Activated T-helper 17 cell treated with anti-CD3 and anti-CD28 coated beads, Interleukin-2, amount 50 U/mL, for 72 hours (primary cell): ENCODE results near the gene TAS2R16. TPM values are rescaled to one million over a fixed set of nuclear protein-coding genes. Genes with fewer than 3 reads are reported as not detected.
"Not testable (repeated sequence)": the region's sequence is repeated elsewhere in the genome, so short reads cannot be mapped to it uniquely, and the experiment has no call there.

ENCODE experiments used
- ATAC-seq: fragments of 150-1000 bp; cut with Tn5 transposase; replicated peaks from 2 replicates; pipeline ENCODE4 v1.10.0; 2021; ENCODE audit warnings: mild to moderate bottlenecking, moderate library complexity
- H3K27ac Mint-ChIP-seq: one replicate; pipeline ENCODE4 v1.8.0; 2022; ENCODE audit warnings: mixed read lengths
- H3K27me3 Mint-ChIP-seq: one replicate; pipeline ENCODE4 v1.8.0; 2022; ENCODE audit warnings: mixed read lengths
- H3K36me3 Mint-ChIP-seq: one replicate; pipeline ENCODE4 v1.8.0; 2022; ENCODE audit warnings: low read depth, mild to moderate bottlenecking, mixed read lengths
- H3K4me1 Mint-ChIP-seq: one replicate; pipeline ENCODE4 v1.8.0; 2022; ENCODE audit warnings: mixed read lengths
- H3K4me3 Mint-ChIP-seq: one replicate; pipeline ENCODE4 v1.8.0; 2022; ENCODE audit warnings: mild to moderate bottlenecking, mixed read lengths
- H3K9me3 Mint-ChIP-seq: one replicate; pipeline ENCODE4 v1.8.0; 2022; ENCODE audit warnings: mixed read lengths
- total RNA-seq, 2 donors: library from RNA; stranded (reverse); gene quantifications; one replicate each; pipeline ENCODE4 v1.2.3, GENCODE V29; 2022

The TAS2R16 gene
- total RNA-seq, 2 donors from 2014 or later: not detected

GRCh38 chr7:122989577-122989976 is 5.9 kb downstream of the TAS2R16 start:
- H3K27ac Mint-ChIP-seq: no peak overlapping the region
- H3K4me3 Mint-ChIP-seq: no peak overlapping the region
- no peaks in the 10 kb centered on the region for H3K36me3 Mint-ChIP-seq
- H3K9me3 Mint-ChIP-seq: peaks cover 18% of the 10 kb centered on the region
- no peak for ATAC-seq
- H3K27me3 Mint-ChIP-seq: no peaks in the 10 kb centered on the region
- no peaks in the 10 kb centered on the region for H3K4me1 Mint-ChIP-seq

- no peak for ATAC-seq
- Mint-ChIP-seq H3K27ac (no peak overlapping the region), H3K9me3 (peaks cover 13% of the 10 kb centered on the region), H3K4me3 (no peak overlapping the region), H3K27me3 (no peaks in the 10 kb centered on the region), H3K36me3 (no peaks in the 10 kb centered on the region), H3K4me1 (no peaks in the 10 kb centered on the region)
Measured at GRCh38 chr7:122989041-122989440, 6.5 kb downstream of the TAS2R16 start.

- no peak for ATAC-seq
- Mint-ChIP-seq H3K36me3 (no peaks in the 10 kb centered on the region), H3K9me3 (peaks cover 6% of the 10 kb centered on the region), H3K4me3 (no peak overlapping the region), H3K4me1 (no peaks in the 10 kb centered on the region), H3K27me3 (no peaks in the 10 kb centered on the region), H3K27ac (no peak overlapping the region)
Measured at GRCh38 chr7:122988333-122988732, 7.2 kb downstream of the TAS2R16 start.

- H3K27me3 Mint-ChIP-seq: no peaks in the 10 kb centered on the region
- peaks cover 5% of the 10 kb centered on the region for H3K9me3 Mint-ChIP-seq
- H3K4me1 Mint-ChIP-seq: no peaks in the 10 kb centered on the region
- no peak for ATAC-seq
- H3K27ac Mint-ChIP-seq: no peak overlapping the region
- no peak overlapping the region for H3K4me3 Mint-ChIP-seq
- no peaks in the 10 kb centered on the region for H3K36me3 Mint-ChIP-seq
Measured at GRCh38 chr7:122987463-122987862, 8.0 kb downstream of the TAS2R16 start.

GRCh38 chr7:122984021-122984420 is 11.5 kb downstream of the TAS2R16 start:
- H3K9me3 Mint-ChIP-seq: no peaks in the 10 kb centered on the region
- H3K27me3 Mint-ChIP-seq: no peaks in the 10 kb centered on the region
- no peak overlapping the region for H3K27ac Mint-ChIP-seq
- no peak for ATAC-seq
- no peaks in the 10 kb centered on the region for H3K4me1 Mint-ChIP-seq
- no peaks in the 10 kb centered on the region for H3K36me3 Mint-ChIP-seq
- no peak overlapping the region for H3K4me3 Mint-ChIP-seq

- no peak for ATAC-seq
- Mint-ChIP-seq H3K27me3 (no peaks in the 10 kb centered on the region), H3K4me1 (no peaks in the 10 kb centered on the region), H3K4me3 (no peak overlapping the region), H3K36me3 (no peaks in the 10 kb centered on the region), H3K27ac (no peak overlapping the region), H3K9me3 (peaks cover 4% of the 10 kb centered on the region)
Measured at GRCh38 chr7:122983261-122983660, 12.2 kb downstream of the TAS2R16 start.

- Mint-ChIP-seq H3K36me3 (no peaks in the 10 kb centered on the region), H3K9me3 (peaks cover 11% of the 10 kb centered on the region), H3K27me3 (no peaks in the 10 kb centered on the region), H3K4me3 (no peak overlapping the region), H3K4me1 (no peaks in the 10 kb centered on the region), H3K27ac (no peak overlapping the region)
- no peak for ATAC-seq
Measured at GRCh38 chr7:122975341-122975740, 20.2 kb downstream of the TAS2R16 start.

- H3K4me1 Mint-ChIP-seq: no peaks in the 10 kb centered on the region
Measured at GRCh38 chr7:122974229-122974628, 21.3 kb downstream of the TAS2R16 start.

GRCh38 chr7:122972056-122972455 is 23.4 kb downstream of the TAS2R16 start:
- no peaks in the 10 kb centered on the region for H3K4me1 Mint-ChIP-seq
- H3K4me3 Mint-ChIP-seq: no peak overlapping the region
- H3K27ac Mint-ChIP-seq: no peak overlapping the region
- no peak for ATAC-seq
- no peaks in the 10 kb centered on the region for H3K27me3 Mint-ChIP-seq
- peaks cover 6% of the 10 kb centered on the region for H3K9me3 Mint-ChIP-seq
- H3K36me3 Mint-ChIP-seq: no peaks in the 10 kb centered on the region

More at GRCh38 chr7:122974229-122974628, 21.3 kb downstream of the TAS2R16 start:
- Mint-ChIP-seq H3K27ac (no peak overlapping the region), H3K36me3 (no peaks in the 10 kb centered on the region), H3K4me3 (no peak overlapping the region), H3K9me3 (peaks cover 11% of the 10 kb centered on the region), H3K27me3 (no peaks in the 10 kb centered on the region)
- ATAC-seq: no peak

- Mint-ChIP-seq H3K27me3 (no peaks in the 10 kb centered on the region), H3K27ac (no peak overlapping the region), H3K36me3 (no peaks in the 10 kb centered on the region), H3K4me3 (no peak overlapping the region), H3K4me1 (no peaks in the 10 kb centered on the region), H3K9me3 (peaks cover 6% of the 10 kb centered on the region)
- ATAC-seq: no peak
Measured at GRCh38 chr7:122970740-122971725, 24.5 kb downstream of the TAS2R16 start.

GRCh38 chr7:122968389-122968788 is 27.1 kb downstream of the TAS2R16 start:
- Mint-ChIP-seq H3K4me3 (no peak overlapping the region), H3K36me3 (no peaks in the 10 kb centered on the region), H3K27ac (no peak overlapping the region), H3K27me3 (no peaks in the 10 kb centered on the region), H3K4me1 (no peaks in the 10 kb centered on the region), H3K9me3 (peaks cover 10% of the 10 kb centered on the region)
- ATAC-seq: no peak

- Mint-ChIP-seq H3K27me3 (no peaks in the 10 kb centered on the region), H3K9me3 (peaks cover 9% of the 10 kb centered on the region), H3K4me3 (no peak overlapping the region), H3K27ac (no peak overlapping the region), H3K4me1 (no peaks in the 10 kb centered on the region), H3K36me3 (no peaks in the 10 kb centered on the region)
- ATAC-seq: no peak
Measured at GRCh38 chr7:122965306-122965705, 30.2 kb downstream of the TAS2R16 start.

- H3K4me3 Mint-ChIP-seq, H3K9me3 Mint-ChIP-seq, H3K4me1 Mint-ChIP-seq, H3K36me3 Mint-ChIP-seq, H3K27ac Mint-ChIP-seq, ATAC-seq, H3K27me3 Mint-ChIP-seq: not testable (repeated sequence)
Measured at GRCh38 chr7:122953678-122954077, 41.8 kb downstream of the TAS2R16 start.

- Mint-ChIP-seq H3K9me3 (peaks cover under 1% of the 10 kb centered on the region), H3K4me1 (no peaks in the 10 kb centered on the region), H3K27ac (no peak overlapping the region), H3K36me3 (no peaks in the 10 kb centered on the region), H3K27me3 (no peaks in the 10 kb centered on the region), H3K4me3 (no peak overlapping the region)
- no peak for ATAC-seq
Measured at GRCh38 chr7:122951006-122951405, 44.5 kb downstream of the TAS2R16 start.

GRCh38 chr7:122949186-122949585 is 46.3 kb downstream of the TAS2R16 start:
- H3K4me3 Mint-ChIP-seq: no peak overlapping the region
- no peaks in the 10 kb centered on the region for H3K4me1 Mint-ChIP-seq
- H3K9me3 Mint-ChIP-seq: no peaks in the 10 kb centered on the region
- H3K36me3 Mint-ChIP-seq: no peaks in the 10 kb centered on the region
- no peak overlapping the region for H3K27ac Mint-ChIP-seq
- no peak for ATAC-seq
- no peaks in the 10 kb centered on the region for H3K27me3 Mint-ChIP-seq
